Lung microvascular endothelial cell (primary cell): ENCODE results near the gene SLC8A3. TPM values are rescaled to one million over a fixed set of nuclear protein-coding genes. Genes with fewer than 3 reads are reported as not detected.

Source experiments
- DNase-seq, 2 donors: peaks; one replicate each; pipeline versions ENCODE4 v3.0.0 to v3.0.0-alpha.2; 2010; ENCODE audit warnings: low read depth in 2 of 2
- total RNA-seq: library from RNA; depleted of rRNA; stranded (reverse); fragments of >200 nt; gene quantifications from 2 replicates; pipeline ENCODE4 v1.2.1, GENCODE V29; 2014

SLC8A3 gene
- total RNA-seq, 1 donor from 2014 or later, result 0.60 TPM

DNA sequence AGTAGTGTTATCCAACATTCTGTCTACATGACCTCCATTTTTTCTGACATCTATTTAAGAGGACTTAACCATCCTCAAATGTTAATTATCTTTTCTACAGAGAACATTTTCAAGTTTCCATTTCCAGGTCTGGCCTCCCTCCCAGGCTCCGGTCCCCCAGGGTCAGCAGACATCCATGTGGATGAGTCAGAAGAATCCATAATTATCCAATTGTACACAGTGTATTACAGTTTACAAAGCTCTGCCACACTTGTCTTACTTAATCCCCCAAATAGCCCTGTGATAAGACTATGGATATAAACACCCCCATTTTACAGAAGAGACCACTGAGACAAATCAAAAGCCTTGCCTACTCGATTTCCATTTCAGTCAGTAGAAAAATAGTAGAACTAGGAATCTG is 65.0 kb downstream of the SLC8A3 start:
- DNase-seq, result no peak

DNA sequence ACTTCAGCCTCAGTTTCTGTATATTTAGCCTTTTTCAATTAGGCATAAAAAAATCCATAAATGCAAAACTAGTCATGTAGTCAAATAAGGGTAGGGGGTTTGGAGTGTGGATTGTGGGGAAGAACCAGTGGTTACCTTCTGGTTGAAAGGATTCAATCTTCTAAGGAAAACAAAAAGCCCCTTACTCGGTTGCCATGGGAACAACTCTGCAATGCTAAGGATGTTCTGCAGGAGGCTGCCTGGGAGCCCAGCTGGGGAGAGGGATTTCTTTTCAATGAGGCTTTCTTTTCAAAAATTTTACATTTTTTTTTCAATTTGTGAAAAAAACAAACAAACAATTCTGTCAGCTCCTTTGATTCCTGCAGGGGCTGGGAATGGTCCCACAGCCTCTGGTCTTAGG is 67.2 kb downstream of the SLC8A3 start:
- no peak for DNase-seq

DNA sequence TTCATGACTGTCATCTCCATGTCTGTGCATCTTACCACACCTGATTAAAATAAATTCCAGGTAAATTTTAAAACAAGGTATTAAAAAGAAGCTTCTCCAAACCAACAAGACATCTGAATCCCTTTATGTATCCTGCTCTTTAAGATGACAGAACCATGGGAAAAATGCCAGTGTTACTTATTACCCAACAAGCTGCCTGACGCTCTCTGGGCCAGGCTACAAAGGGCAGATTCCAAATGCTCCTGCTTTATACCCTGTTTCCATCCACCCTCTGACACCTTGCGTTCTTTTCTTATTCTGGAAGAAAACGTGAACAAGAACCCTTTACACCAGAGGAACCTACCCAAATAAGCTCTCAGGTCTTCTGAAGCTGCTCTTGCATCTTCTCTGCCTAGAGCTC is 70.7 kb downstream of the SLC8A3 start:
- no peak for DNase-seq

DNA sequence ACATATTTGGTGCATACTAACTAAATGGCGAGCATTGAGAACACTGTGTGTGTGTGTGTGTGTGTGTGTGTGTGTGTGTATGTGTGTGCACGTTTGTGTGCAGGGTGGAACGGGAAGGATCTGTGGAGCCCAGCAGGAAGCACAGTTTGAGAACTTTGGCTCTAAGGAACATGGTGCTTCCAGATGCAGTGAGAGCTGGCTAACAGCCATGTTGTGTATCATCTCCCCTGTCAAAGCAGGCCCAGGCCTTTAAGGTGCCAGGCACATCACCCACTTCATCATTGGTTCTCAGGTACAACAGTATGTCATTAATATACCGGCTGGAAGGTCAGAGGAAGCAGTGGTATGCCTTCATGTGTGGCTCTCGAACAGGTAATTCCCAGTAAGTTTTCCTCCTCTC is 72.5 kb downstream of the SLC8A3 start:
- DNase-seq, result no peak

DNA sequence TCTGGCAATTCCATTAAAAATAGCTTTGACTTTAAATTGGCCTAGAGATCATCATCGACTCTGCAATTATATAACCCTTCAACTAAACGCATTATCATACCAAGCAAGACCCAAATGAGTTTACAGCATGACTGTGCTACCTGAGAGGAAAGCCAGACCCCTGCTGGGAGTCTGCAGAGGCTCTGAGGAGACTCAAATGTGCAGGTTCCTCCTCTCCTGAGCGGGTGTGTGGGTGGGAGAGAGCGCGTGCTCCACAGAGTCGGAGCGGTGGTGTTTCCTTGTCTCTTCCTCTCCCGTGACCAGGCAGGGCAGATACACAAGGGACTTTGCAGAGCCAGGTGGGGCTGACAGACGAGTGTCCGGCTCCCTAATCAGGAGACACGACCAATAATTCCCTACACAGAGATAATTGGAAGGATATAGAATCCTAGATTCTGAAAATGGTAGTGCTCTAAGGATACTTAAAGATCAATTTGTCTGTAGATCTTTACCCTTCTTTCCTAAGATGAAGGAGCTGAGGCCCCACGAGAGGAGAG is 74.1 kb downstream of the SLC8A3 start:
- DNase-seq, result no peak

DNA sequence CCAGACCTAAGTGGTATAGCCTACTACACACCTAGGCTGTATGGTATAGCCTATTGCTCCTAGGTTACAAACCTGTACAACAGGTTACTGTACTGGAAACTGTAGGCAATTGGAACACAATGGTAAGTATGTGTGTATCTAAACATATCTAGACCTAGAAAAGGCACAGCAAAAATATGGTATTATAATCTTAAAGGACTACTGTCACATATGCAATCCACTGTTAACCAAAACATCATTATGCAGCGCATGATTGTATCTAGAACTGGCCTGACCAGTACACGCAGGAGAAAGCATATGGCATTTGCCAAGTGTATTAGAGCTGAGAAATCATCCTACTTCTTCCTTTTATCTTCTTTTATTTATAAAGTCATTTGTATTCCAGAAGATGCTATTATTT is 75.5 kb downstream of the SLC8A3 start:
- no peak for DNase-seq

DNA sequence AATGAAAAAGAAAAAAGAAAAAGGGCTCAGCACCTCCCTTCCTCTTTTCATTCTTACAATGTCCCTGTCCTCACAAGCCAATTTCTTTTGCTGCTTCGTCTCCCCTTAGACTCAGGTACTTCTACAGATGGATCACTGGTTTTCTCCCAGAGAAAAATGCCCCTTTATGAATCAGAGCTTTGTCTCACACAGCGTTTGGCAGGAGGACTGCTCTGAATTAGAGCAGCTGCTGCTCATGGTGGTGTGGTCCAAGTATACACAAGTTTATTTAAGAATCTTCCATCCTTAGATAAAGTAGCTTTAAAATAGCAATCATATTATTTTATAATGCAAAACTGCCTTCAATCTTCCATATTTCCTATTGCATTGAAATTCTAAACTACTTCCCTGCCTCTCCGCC is 80.3 kb downstream of the SLC8A3 start:
- no peak for DNase-seq

DNA sequence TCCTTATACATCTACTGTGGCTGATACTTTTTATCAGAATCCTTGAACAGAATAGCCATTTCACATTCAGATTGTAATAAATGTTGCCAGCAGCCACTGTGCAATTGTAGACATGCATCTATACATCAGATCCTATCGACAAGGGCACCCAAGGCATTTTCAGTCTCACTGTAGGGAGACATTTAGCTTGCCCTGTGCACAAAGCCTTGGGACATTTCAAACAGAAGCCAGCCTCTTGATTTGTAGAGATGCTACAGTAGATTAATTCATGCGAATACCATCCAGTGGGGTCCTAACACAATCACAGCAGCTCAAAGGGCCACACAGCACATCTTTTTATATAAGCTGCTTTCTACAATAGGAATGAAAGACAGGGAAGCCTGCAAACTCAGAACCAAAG is 81.4 kb downstream of the SLC8A3 start:
- DNase-seq, result no peak

DNA sequence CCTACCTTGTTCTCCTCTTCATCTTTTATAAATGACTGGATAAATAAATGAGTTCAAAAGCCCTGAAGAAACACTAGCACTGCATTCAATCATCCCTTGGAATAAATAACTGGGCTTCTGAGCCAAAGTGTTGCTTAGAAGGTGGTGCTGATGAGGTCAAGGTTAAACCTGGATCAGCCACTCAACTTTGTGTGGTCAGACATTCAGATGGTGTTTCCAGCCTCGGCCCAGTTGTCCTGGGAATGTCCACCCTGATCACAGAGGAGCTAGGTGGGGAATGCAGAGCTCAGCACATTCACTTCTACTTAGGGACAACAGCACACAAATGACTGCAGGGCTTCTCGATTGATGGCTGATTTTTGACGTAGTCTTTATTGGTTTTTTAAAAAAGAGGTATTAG is 88.7 kb downstream of the SLC8A3 start:
- no peak for DNase-seq

DNA sequence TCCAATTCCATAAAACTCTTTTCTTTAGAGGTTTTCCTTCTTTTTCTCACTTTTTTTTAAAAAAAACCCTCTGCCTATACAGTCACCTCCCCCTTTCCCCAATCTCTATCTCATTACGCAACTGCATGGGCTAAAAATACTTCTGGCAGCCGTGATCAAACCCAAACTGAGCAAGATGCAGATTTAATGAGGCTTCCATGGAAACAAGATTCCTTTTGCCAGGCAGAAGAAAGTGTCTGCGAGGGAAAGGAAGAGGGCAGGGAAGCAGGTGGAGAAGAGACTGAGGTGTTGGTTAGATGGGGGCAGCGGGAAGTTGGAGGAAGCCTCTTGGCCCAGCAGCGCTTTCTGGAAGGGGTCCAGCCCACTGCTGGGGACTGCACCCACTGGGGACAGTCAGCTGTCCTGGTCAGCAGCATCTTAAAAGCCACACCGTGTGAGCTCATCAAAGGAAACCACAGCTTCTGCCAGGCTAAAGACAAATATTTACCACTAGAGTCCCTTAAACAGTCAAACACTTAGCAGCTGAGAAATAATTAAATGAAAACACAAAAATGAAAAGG is 90.4 kb downstream of the SLC8A3 start:
- DNase-seq, result no peak

DNA sequence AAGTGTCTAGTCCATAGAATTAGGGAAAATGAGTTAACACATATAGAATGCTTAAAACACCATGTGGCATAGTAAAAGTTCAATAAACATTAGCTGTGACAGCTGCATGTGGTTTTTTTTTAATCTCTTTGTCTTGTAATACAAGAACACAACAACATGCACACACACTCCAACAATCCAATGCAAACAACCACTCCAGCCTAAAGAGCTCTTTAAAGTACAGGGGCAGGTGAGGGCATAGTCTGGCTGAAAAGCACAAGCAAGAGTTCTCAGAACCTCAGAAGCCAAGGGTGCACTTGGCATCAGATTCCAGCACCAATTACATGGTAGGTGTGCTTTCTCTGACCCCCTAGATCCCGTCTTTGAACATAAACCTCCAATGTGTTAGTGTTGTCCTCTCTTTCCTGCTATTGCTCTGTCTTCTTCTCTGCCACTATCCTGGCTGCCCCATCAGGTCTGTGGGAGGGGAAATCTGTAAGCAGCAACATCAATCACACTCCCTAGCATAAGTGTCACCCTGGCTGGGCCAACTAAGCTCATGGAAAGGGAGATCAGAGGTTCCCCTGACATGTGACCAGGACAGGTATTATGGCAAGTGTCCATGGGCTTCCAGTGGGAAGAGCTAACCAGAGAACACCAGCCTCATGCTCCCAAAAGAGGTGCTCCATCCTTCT is 91.0 kb downstream of the SLC8A3 start:
- DNase-seq, result no peak

DNA sequence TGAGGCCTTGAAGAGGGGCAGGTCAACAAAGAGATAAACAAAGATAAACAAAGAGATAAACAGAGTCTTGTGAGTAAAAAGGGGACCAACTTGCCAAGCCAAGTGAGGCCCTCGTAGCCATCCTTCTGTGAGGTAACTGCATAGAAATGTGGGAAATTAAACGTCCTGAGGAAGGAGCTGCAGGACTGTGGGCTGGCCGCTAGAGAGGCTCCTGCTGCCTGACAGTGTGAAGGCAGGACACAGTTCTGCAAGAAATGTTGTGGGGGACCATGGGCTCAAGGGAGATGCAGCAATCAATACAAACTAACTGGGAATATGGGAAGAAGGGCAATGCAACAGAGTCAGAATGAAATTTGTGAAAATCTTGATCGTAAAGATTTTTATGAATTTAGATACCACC is 91.9 kb downstream of the SLC8A3 start:
- DNase-seq, result peak; percentile 15 to 23

DNA sequence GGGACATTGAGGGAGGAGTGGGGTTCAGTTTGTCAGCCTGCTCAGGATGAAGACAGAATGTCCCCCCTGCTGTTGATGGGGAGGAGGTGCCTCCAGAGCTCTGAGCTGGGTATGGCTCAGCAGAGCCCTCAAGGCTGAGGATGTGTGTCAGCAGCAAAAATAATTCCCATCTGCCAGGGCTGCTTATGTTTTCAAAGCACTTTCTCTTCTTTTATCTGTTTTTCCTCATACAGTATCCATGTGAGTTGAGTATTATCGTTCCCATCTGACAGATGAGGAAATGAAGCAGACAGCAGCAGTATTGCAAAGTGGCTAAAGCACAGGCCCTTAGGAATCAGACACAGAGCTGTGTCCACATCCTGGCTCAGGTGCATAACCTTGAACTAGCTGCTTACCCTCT is 94.1 kb downstream of the SLC8A3 start:
- DNase-seq, result no peak

DNA sequence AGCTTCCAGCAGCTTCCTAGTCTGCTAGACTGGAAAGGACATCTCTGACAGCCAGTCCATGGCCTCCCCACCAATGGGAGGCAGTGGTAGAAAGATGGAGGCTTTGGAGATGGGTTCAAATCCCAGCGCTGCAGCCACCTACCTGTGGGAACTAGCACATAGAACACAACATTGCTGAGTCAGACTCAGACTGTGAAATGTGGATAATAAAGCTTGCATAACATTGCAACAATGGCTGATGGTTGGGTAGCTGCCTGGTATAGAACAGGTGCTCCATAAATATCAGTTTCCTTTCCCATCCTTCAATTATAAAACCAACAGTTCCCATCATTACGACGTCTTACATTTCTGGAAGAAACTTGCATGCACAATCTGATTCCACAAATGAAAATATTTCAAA is 94.6 kb downstream of the SLC8A3 start:
- no peak for DNase-seq

DNA sequence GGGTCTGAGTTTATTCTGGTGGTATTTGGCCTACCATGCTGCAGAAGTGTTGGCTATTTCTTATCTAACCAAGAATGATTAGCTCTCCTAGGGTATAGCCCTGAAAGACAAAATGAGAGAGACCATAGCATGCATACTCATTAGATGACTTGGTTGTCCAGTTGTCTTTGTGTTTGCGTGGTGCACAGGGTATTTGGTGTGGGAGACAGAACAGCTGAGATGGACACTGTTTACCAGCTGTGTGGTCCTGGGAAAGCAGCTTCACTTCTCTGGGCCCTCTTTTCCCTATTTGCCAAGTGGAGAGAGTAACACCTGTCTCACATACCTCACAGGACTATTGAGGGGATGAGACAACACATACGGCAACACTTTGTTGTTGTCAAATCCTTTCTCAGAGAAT is 95.6 kb downstream of the SLC8A3 start:
- no peak for DNase-seq

DNA sequence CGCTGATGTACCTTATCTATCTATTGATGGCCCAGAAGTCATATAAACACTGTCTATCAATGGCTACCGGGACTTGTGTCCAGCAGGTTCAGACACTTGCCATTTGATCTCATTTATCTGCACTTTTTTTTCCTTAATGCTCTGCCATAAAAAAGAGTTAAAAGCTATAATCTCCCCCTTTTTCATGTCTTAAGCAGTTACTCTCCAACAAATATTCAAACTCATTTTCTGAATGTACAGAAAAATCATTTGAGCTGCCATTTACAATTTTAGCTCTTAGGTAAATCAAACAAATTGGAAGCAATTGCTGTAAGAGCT is 101.4 kb downstream of the SLC8A3 start:
- no peak for DNase-seq

DNA sequence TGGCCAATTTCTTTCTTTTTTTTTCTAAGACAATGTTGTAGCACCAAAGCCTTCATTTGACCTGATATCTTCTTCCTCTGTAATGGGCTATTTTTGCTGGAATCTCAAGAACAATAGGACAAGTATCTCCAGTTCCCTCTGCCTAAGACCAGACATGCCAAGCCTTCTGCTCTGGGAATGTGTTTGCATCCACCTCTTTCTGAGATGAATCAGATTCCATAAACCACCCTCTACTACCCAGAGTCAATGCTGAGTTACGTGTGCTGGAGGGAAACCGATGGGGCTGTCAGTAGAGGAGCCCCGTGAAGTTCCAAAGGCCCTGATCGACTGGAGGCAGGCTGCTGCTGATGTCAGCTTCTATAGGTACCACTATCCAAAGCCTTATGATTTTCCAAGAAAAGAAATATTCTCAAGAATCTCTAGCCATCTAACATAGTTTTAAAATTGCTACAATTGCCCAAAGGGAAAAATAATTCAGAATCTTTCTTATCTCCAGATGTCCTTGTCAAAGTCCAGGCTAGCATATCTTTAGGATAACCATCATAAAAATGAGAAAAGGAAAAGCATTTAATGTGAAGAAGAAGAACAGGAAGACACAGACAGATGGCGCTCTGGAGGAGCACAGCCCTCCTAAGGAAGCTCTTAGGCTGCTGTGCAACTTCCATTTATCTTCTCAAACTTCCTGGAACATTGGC is 101.9 kb downstream of the SLC8A3 start:
- peak; percentile 53 to 60 for DNase-seq

DNA sequence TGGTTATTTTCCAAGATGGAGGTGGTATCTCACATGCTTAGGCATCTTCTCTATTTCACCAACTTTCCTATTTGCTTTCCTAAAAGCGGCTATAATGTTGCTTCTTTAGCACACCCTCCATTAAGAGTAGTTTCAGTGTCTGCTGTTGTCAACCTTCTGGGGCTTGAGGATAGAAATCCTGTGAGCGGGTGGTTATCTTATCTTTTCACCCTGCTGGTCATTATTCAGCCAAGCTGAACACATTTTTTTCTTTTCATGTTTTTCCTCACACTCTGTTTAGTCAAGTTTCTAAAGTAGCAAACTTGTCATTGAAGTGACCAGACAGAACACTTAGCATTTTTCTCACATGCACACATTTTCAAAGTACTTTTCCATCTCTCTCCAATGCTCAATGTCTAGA is 104.5 kb downstream of the SLC8A3 start:
- DNase-seq, result no peak

DNA sequence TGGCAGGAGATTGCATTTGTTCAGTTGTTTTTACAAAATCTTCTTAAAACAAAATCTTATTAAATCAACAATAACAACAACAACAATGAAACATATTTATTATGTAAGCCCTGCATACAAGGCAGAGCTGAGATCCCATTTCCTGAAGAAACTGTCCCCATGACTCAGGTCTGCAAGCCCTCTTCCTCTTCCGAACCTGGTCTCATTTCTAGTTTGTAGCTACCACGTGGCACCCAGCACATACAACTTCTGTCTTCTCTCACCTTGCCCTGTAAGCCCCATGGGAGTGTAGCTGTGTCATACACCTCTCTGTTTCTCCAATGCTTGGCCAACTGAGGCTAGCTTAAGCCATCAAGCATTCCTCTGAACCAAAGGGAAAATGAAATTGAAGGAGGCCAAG is 106.4 kb downstream of the SLC8A3 start:
- no peak for DNase-seq

DNA sequence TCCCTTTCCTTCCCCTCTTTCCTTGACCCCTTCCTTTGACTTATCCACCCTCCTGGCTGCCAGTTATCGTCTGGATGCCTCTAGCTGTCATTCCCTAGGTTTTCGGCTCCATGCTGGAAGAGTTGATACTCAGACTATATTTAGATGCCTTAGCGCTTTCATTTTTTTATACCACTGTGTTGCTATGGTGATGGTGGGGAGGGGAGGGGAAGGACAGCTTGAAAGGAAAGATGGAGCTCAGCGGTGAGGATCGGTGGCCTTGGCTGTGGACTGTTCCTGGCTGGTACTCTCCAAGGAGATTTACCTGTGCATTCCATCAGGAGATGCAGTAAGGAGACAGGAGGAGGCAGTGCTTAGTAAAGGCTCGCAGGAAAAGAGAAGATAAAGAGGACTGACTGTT is 108.7 kb downstream of the SLC8A3 start:
- DNase-seq, result no peak

DNA sequence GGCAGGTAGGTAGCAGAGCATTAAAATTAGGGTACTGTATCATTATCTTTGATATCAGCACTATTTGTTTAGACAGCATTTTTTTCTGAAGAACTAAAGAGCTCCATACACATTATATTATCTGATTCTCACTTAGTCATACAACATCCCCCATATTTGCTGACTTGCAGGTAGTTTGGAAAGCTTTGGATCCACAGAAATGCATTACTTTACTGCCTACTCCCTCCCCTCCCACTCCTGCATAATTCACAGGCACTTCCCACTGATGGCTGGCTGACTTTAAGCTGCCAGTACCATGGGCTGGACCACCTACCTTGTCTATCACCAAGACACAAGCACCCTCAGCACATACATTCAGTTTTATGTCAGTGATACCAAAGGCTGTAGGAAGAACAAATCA is 110.4 kb downstream of the SLC8A3 start:
- DNase-seq, result no peak

DNA sequence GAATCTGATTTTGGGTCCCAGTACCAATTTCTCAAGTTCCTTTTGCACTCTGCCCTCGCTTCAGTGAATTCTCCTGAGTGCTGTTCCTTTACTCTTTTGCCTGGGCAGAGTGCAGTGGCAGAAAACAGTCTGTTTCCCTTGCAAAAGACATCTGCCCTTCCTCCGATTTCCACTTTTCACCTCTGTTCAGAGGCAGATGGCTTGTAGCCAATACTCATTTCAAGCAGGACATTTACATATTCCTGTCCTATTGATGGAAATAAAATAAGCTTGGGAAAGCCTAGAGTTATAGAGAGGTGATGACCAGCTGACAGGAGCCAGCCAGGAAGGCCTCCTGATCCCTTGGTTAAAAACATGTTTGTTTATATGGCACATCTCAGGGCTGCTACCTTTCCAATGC is 111.0 kb downstream of the SLC8A3 start:
- no peak for DNase-seq

DNA sequence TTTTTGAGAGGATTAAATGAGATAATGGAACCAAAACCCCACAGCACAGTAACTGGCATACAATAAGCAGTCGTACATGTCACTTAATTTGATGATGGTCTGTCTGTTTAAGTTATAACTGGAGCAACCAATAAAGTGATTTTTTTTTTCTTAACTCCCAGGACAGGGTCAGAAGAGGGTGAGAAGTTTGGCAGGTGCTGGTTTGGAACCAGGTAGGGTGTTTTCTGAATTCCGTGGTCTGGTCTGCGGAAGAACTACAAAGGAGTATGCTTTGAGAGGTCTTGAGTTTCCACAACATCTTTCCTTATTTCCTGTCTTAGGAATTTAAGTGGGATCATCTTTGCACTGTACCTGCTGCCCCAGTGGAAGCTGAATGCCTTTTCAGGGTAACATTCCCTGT is 111.7 kb downstream of the SLC8A3 start:
- DNase-seq, result no peak
